ENCODE data around the gene PSG5.
"Not testable (repeated sequence)": the region's sequence is repeated elsewhere in the genome, so short reads cannot be mapped to it uniquely, and the experiment has no call there.

The PSG5 gene

DNA sequence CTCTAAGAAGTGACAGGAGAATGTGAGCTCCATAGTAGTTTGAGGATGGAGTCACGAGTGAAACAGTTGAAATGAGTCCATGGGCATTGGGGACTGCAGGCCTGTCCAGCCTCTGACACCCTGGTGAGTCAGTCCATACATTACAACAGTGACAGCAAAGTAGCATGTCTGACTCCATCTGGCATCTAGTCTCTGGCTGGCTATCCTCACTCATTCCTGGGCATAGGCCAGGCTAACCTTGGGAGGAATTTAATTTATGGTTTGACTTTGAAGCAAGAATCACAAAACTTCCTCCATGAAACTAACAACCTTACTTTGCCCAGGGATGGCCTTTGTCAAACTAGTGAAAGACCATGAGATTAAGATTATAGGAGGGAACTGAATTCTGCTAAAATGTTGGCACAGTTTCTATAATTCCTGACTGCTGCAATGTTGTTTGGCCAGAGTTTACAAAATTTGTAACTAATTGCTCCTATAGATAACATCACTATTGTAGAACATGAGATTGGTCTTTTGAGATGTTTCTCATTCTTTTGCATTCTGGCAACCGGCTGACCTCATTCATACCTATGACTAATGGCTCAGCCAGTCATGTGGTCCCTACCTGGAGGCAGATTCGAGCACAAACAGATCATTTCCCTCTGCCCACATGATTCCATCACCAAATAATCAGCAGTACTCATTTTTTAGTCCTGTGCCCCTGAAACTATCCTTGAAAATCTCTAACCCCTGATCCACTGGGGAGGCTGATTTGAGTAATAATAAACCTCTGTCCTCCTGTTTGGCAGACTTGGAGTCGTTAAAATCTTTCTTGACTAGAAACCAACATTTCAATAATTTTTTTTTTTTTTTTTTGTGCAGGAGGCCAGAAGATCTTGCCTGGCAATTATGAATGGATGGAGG is 4.2 kb downstream of the PSG5 start:
- DNase-seq (ENCODE audit: low read depth), result peak; percentile 83

DNA sequence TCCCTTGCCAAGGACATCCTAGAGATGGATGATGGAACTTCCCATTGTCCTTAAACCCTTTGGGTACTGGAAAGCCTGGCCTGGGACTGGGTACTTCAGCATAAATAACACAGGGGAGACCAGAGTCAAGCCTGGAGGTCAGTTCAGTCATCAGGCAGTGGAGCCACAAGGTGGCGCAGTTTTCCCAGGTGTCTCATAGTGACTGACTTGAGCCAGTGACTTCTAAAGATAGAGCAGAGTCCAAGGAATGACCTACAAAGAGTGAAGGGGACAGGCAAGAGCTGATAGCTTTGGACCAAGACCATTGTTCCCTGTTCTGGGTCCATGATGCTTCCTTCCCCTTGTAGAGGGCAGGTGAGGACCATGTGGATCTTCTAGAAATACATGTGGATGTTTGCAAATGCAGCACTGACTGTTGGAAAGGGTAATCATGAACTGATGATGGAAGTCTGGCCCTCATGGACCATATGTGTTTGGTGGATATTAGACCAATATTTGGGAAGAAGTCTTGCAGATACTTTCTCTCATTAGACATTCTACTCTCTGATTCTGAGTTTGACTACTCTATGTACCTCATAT is 6.7 kb downstream of the PSG5 start:
- DNase-seq (ENCODE audit: low read depth), result not testable (repeated sequence)

DNA sequence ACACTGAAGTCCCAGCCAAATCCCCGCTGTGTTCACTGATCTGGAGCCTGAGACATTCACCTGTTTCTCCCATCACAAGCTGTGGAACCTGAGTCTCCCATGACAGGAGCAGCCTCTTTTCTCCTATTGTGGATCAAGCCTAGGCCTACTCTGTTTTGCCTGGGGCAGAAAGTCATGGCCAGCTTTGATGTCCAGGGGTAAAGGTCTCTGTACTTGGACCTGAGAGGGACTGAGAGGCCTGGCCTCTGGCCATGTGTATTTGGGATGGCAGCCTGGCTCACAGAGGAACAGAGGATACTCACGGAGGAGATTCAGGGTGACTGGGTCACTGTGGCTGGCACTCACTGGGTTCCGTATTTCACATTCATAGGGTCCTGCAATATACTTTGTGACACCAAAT is 7.8 kb downstream of the PSG5 start:
- not testable (repeated sequence) for DNase-seq (ENCODE audit: low read depth)

DNA sequence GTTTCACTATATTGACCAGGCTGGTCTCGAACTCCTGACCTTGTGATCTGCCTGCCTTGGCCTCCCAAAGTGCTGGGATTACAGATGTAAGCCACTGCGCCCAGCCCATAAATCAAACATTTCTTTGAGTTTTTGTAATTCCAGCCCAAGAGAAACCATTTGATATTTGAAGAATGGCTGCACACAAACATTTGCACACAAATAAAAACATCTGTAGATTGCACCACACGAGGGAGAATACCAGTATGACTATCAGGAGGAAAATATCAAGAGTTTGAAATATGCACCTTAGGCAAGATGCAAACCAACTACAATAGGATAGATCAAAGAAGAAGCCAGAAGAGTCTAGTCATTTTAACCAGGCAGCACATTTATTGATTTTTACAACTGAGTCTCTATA is 20.4 kb downstream of the PSG5 start:
- not testable (repeated sequence) for DNase-seq (ENCODE audit: low read depth)

DNA sequence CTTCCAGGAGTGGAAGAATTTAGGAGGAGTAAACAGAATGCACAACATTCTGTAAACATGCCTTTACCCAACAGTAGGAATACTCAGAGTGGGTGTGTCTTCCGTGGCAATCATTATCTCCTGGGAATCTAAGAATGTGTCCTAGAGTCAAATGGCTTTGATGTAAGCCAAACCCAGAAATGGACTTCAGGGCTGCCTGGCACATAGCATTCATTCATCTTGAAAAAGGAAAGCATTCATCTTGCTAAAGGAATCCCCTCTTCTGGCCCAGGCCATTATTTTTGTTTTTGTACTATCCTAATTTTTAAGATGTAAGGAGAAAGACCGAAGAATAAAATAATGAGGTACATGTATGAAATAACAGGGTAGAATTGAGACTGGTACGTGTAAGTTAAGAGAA is 23.2 kb downstream of the PSG5 start:
- DNase-seq (ENCODE audit: low read depth), result not testable (repeated sequence)

DNA sequence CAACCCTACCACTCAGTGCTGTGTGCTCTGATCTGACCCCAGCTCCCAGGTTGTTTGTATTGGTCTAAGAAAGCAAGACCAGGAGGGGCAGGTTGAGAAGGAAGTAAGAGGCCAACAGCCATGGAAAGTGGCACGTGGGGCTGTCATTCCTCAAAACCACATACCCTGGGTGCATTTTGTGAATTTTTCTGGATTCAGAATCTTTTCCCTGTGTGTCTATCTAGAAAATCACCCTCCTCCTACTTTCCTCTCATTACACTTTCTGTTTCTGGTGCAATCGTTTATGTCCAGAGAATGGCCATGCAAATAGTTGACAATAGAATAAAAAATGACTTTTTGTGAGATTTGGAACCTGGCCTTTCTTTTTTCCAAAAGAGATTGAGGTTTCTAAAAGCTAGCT is 24.1 kb downstream of the PSG5 start:
- not testable (repeated sequence) for DNase-seq (ENCODE audit: low read depth)

DNA sequence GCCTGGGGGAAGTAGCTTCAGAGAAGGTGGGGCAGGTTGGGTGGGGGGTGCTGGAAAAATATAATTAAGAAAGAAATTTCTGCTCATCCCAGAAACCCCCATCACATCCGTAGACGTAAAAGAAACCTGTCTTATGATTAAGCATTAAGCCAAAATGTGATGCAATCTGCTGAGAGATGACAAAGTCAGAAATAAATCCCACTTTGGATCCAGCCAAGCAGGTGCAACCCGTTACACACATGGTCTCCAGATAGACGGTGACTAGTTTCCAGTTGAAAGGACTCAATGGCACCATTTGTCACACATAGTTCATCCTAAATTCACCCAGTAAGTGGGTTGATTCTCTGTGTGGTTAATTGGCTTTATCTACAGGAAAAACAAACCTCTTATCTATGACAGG is 34.1 kb downstream of the PSG5 start:
- peak; percentile 40 for DNase-seq (ENCODE audit: low read depth)

DNA sequence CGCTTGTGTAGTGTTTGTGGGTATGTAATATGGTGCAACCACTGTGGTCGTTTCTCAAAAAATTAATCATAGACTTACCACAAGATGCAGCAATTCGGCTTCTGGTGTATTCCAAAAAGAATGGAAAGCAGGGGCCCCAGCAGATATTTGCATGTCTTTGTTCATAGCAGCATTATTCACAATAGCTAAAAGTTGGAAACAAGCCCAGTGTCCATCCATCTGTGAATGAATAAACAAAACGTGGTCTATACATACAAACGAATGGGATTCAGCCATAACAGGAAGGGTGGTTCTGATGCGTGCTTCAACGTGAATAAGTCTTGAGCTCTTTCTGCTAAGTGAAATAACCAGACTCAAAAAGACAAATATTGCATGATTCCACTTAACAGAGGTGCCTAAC is 36.5 kb downstream of the PSG5 start:
- DNase-seq (ENCODE audit: low read depth), result peak; percentile 84

DNA sequence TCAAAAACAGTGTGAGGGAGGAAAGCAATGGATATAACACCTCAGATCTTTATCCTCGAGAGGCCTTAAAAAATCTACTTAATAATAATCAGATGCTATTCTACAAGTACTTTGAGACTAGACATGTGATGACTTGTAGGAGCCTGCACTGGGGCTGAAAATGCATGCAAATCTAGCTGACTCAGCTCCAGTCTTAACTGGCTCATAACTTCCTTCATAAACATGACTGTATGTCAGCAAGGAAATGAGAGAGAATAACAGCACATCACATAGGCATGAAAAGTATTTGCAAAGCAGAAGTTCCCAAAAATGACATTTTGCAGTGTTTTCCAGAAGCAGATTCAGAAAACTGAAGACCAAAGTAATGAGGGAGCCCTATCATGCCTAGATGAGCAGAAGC is 38.1 kb downstream of the PSG5 start:
- DNase-seq (ENCODE audit: low read depth), result peak; percentile 93

DNA sequence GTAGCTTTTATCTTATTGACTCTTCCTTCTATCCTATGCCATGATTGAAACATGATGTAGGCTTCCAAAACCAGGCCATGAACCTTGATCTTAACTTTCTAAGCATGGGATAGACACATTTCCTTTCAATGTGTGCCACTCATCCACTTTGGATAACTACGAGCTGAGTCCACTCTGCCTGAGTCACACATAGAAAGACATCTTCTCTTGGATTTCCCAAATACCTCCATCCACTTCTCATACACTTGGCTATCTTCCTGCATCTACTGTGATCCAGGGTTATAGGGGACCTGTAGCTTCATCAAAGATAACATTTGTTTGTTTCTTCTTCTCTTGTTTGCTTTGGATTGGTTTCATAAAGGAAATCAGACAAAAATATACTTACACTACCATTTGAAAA is 44.6 kb downstream of the PSG5 start:
- peak; percentile 50 for DNase-seq (ENCODE audit: low read depth)

DNA sequence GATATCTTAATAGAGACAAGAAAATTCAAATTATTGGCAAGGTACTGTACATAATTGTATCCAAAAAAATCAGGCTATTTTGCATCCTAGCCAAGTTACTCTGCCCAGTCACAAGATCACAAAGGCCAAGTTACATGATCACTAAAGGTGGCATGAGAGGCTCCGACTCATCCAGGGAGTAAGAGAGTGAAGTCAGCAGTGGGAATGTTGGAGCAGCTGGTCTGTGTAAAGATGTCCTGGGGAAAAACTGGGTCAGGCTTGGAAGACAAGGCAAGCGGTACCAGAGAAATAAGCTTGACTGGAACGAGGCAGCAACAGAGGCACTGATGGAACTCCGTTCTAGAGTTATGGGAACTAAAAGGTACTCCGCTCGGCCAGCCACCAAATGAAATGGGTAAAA is 53.6 kb downstream of the PSG5 start:
- no peak for DNase-seq (ENCODE audit: low read depth)

DNA sequence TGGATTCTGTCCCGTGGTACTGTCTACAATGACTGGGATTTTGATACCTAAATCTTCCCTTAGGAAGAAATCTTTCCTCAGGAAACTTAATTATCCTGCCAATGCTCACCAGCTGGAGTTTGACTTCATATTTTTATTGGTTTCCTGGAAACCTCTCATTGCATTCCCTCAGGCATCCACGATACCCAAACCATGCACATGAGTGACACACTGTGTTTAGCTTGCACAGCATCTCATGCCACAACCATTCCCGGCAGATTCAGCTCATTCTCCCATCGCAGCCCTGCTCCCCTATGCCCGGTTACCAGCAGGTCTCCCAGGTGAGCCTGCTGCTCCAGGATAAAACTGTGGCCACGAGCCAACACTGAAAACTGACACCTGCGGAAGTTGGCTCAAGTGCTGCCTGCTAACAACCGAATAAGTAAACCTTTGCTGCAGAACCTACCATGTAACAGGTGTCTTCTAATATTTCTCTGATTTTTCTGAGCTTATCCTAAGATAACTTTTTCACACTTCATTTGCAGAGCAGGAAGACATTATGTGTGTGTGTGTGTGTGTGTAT is 55.0 kb downstream of the PSG5 start:
- DNase-seq (ENCODE audit: low read depth), result not testable (repeated sequence)

DNA sequence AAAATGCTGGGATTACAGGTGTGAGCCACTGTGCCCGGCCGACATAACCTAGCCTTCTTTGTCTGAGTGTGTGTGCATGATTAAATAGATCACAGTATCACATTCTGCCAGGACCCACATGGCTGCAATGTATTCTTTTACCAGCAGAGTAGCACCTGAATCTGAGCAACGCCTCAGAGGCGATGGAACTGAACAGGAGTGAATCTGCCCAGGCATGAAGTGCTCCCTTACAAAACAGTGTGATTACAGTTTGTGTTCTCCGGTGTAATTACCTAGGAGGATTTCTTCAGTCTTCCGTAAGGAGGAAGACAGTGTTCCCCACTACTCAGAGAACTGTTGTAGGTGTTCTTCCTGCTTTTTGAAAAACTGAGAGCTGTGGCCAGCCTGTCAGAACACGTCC is 57.1 kb downstream of the PSG5 start:
- not testable (repeated sequence) for DNase-seq (ENCODE audit: low read depth)

DNA sequence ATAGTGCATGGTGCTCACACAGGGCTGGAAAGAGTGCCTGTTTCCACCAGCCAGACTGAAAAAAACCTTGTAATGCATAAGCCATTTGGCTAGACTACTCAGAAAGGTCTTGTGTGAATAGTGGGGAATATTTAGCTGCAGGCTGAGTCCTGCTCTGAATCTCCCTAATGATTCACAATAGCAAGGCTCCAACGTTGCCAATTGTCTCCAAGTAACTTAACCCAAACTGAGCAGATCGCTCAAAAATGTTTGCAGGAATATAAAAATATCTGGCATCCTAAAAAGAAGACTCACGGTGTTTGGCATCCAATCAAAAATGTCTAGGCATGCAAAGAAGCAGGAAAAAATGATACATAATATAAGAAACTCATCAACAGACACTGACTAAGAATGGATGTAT is 59.0 kb downstream of the PSG5 start:
- peak; percentile 92 for DNase-seq (ENCODE audit: low read depth)

DNA sequence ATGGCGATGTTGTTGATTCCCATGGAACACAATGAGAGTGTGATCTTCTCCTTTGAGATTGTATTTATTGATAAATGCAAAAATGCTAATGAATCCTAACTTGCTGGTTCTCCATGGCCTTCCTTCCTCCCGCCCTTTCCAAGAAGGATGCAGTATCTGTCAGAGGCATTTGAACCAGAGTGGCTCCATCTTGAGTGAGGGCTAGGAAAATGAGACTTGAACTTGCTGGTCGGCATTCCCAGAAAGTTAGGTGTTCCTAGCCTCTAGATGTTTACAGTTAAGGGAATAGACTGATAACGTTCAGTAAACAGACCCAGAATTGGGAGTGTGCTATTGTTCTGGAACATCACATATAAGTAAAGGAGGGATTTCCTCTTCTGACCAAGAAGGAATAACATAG is 59.6 kb downstream of the PSG5 start:
- no peak for DNase-seq (ENCODE audit: low read depth)

DNA sequence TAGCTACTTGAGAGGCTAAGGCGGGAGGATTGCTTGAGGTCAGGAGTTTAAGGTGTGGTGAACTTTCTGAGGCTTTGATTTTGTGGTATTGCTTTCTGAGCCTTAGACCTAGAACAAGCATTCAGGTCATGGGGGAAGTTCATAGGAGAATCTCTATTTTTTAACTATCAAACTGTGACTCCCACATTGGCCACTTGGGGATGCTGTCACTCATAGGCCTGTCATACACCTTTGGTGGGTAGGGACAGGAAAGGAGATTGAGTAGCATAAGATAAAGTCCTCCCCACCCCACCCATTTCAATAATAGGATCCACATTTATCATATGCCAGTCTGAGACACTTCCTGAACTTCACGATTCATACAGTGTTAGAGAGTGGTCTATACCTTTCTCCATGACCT is 62.0 kb downstream of the PSG5 start:
- no peak for DNase-seq (ENCODE audit: low read depth)

DNA sequence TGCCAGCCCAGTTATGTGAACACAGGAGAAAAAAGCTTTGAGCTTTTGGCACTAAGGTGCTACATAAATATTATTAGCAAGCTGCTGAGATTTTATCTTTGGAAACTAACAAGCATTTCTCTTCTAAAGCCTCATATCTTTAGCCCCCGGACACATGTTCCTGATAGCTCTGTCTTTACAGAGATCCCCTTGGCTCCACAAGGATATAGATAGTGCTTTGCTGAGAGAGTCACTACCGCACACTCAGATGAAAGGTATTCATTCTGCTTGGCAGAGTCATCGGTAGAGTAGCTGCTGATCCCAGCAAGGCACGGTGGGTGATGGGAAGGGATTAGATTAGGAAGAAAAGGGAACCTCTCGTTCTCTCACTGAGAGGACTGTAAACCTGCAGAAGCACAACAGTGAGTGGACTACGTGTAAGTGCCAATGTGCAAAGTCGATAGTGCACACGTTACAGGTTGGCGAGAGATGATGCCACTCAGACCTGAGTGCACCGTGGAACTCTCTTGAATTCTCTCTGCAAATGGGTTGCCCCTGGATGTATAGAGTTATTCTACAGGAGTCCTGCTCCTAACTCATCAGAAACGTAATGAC is 65.8 kb downstream of the PSG5 start:
- DNase-seq (ENCODE audit: low read depth), result peak; percentile 85

DNA sequence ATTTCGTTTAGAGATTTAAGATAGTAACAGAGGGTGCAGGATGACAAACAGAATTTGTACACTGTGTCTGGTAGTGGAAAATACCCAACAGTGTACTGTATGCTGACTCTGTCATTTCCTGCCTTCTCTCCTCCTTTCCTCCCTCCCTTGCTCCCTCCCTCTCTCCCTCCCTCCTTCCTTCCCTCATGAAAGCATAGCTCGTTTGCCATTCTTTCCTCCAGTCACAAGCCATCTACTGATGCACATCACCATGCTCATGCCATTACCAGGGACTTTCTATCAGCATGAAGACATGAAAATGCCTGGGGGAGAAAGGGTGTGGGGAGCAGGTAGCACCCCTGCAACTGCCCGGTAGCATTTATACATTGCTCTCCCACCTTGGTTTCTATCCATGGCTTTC is 66.8 kb downstream of the PSG5 start:
- peak; percentile 19 for DNase-seq (ENCODE audit: low read depth)
